Stimulated activated CD4-positive, alpha-beta T cell treated with anti-CD3 and anti-CD28 coated beads, TNF-alpha, amount 100 ng/mL, for 24 hours (primary cell): ENCODE data around the gene GDPD5.
A peak's percentile ranks its signal among the peaks of the same experiment; 100 is the strongest.
"Not testable (repeated sequence)": the region's sequence is repeated elsewhere in the genome, so short reads cannot be mapped to it uniquely, and the experiment has no call there.

ENCODE experiments used
- DNase-seq, 3 experiments: peaks; one replicate each; pipeline ENCODE4 v3.0.0-alpha.2; 2020; ENCODE audit warnings: low read depth in 3 of 3

GDPD5 gene

DNA sequence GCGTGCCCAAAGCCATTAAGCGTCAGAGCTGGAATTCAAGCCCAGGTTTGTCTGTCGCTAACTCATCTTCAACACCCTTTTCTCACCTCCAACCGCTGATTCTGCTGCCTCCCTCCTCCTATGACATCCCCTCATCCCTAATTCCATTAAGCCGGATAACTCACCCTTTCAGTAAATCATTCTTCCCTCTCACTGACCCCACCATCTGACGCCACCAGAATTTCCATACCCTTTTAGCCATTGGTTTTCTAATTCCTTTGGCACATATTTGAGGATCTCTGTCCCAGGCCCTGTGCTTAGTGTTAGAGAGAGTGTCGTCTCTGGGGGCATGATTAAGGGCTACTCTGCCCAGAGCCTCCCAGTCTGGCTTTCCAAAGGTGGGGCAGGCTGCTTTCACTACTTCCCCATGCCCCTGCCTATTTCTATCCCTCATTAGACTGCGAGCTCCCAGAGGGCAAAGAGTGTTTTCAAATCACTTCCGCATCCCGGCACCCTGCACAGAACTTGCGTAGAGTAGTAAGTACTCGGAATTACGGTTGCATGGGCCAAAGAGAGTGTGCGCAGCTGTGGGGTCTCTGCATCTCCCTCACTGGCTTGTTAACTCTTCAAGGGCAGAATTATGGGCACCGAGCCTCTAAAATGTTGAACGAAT is 96.6 kb downstream of the GDPD5 start:
- DNase-seq, result no peak

DNA sequence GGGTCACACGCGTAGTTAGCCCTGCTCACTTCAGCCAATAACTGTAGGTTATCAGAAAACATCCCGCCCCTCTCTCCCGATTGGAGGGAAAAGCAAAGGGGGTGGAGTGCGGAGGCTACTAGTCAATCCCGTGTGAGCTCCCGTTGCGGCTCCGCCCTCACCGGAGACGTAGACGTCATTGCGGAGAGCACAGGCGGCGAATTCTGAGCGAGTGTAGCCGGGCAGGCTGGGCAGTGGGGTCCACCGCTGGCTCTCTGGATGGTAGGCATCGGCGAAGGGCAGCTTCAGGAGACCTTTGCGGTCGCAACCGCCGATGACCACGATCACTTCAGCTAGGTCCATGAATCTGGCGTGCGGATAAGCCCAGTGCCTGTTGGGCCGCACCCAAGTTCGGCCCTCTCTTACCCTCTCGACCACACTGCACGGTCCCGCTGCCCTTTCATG is 97.4 kb downstream of the GDPD5 start:
- peak; percentile 34 to 75 (median 49) for DNase-seq

DNA sequence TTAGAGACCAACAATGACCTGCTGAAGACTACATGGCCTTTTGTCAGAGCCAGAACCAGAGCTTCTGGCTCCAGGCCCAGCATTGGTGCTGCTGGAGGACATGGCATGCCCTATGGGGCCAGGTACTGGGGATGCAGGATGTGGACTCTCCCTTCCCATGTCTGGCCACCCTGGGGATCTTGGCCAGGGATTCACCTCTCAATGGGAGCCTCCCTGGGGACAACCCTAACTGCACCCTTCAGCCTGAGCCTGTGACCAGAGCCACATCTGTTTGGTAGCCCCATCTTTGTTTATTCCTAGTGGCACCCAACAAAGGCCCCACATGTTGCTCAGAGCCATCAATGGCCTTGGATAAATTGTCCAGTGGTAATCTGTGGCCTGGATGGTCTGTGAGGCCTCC is 98.6 kb downstream of the GDPD5 start:
- no peak for DNase-seq

DNA sequence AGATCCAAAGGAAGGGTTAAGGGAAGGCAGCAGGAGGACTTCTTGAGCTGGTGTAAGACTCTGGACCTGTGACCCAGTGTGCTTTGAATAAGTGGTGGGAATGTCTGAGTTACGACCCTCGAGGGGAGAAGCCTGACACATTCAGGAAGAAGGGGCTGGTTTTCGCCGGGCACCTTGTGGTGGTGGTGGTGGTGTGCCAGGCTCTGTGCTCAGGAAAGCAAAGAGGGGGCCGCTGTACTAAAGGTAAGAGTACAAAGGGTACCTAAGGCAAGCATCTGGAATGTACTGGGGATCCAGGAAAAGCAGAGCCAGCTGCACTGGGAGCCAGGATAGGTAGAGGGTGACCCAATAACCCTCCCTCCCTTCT is 99.0 kb downstream of the GDPD5 start:
- no peak for DNase-seq

DNA sequence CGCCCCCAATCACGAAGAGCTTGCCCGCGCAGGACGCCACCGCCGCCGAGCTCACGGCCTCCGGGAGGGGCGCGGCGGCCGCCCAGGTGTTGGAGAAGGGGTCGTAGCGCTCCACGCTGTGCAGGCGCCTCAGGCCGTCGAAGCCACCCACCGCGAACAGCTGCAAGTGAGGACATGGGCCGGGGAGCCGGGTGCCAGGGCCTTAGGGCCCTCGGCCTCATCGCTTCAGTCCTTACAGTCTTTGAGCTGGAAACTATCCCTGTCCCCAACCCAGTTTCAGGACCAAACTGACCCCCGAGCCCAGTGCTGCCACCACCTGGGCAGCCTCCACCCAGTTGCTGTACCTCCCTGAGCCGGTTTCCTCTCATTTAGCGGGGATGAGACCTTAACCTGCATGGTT is 100.3 kb downstream of the GDPD5 start:
- DNase-seq, result no peak

DNA sequence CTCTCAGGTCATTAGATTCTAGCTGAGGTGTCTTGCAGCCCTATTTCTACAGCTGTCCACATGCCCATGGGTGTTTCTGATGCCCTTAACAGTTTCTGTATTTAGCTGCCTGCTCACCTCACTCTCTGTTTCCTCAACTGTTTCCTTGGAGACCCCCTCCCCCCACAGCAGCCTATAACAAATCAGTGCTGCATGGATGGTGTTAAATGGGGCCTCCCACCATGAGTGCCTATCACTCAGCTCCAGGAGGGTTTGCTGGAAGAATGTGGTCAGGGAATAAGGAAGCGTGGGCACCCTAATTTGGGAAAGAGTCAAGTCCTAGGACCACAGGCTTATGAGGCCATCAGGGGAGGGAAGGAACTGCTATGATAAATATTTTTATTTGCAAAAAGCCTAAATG is 101.3 kb downstream of the GDPD5 start:
- DNase-seq, result no peak

DNA sequence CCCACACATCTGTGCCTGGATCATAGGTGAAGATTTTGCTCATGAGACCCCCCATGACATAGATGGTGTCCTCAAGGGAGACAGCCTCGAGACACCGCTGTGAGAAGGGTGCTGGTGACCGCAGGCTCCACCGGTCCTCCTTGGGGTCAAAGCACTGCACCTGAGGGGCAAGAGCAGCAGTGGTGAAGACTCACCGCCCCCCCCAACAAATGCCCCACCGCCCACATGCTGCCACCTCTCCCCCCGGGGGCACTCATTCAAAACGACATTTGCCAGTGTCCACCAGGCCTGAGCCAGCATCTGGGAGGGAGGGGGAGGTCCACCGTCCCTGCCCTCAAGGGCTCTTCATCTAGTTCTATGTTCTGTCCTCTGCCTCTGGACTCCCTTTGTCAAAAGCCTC is 102.0 kb downstream of the GDPD5 start:
- DNase-seq, result no peak

DNA sequence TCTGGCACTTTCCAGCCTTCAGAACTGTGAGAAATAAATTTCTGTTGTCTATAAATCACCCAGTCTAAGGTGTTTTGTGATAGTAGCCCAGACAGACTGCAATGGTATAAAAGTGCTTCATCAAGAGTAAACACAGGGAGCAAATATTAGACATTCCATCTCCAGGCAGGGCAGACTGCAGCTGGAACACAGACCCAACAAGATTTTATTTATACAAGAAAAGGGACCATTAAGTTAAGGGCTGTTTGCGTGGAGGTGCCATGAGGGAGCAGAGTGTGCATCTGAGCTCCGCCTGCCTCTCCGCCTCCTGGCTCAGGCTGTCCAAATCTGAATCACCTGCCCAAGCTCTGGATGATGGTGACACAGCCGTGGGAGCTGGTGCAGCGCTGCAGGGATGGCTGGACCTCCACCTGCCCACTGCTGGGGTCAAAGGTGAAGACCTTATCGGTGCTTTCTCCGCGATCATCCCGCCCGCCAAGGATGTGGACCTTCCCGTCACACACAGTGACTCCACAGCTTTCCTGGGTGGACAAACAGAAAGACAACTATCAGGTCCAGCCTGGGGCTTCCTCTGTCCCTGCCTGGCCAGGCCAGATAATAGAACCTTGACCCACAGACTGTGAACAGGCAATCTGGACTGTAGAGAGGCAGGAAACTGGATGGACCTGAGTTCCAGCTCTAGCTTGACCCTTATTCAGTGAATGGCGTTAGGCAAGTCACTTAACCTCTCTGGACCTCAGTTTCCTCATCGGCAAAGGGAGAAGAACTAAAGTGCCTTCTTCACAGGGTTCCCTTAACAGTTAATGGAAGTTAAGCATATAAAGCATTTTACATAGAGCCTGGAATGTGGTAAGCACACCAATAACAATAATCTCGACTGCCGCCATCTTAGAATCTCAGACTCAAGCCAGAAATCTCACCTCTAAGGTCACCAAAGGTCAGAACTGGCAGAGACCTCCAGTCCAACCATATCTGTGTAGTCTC is 103.2 kb downstream of the GDPD5 start:
- DNase-seq, result no peak

DNA sequence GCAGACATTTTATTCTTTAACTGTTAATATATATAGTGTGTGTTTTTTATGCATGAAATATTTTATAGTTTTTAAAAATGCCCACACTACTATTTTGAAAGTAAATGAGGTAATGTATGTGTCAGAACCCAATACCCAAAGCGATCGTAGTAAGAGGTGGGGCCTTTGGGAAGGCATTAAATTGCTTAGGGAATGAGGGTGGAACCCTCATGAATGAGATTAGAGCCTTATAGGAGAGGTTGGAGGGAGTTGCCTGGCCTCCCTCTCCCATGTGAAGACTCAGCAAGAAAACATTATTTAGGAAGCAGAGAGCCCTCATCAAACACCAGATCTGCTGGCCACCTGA is 103.9 kb downstream of the GDPD5 start:
- no peak for DNase-seq

DNA sequence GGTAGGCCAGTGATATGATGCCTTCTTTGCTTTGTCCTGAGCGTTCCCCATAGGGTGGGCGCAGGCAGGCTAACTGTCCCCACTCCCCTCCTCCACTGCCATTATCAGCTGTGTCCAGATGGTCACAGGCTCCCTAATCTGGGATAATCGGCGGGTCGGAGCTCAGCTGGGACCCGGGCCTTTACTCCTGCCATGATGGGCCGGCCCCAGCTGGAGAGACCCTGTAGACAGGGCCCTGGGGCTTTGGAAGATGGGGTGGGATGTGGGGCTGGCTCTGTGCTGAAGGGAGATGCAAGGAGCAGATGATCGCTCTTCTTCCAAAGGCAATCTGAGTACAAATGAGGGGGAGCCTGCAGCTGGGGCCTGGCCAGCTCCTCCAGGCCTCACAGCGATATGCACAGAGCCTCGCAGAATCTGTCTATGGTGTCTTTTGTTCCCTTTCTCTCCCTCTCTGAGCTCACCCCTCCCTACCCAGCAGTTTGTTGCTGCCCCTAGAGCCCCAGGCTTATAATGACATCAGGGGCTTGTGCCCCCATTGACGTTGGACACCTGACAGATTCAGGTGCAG is 104.6 kb downstream of the GDPD5 start:
- no peak for DNase-seq

DNA sequence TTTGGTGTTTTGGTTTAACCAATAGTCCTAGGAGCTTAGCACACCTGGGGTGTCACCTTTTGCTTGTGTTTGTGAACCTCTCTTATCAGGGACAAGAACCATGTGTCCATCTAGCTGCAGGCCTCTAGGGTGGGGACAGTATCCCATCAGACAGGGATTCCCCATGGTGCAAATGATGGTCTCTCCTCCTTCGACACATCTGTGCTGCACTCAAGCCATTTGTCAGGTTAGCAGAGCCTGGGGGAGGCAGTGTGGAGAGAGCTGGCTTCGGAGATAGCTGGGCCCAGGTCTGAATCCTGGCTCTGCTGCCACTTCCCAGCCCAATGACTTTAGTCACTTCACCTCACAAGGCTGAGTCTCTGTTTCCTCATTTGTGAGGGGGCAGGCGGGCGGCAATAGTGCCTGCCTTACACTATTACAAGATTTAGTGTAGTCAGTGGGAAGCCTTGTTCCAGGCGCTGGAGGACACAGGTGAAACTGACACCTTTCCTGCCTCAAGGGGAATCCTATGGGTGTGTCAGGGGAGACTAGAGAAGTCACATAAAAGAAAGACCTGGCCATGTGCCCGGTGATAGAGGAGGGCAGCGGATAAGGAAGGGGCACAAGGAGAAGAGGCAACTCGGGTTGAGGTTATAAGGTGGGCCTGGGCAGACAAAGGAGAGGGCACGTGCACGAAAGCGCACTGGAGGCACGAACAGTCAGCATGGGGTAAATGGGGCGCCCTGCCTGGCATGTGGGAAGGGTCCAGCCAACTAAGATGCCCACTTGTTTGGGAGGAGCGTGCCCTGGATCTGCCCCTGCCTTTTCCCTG is 105.3 kb downstream of the GDPD5 start:
- DNase-seq, result no peak

DNA sequence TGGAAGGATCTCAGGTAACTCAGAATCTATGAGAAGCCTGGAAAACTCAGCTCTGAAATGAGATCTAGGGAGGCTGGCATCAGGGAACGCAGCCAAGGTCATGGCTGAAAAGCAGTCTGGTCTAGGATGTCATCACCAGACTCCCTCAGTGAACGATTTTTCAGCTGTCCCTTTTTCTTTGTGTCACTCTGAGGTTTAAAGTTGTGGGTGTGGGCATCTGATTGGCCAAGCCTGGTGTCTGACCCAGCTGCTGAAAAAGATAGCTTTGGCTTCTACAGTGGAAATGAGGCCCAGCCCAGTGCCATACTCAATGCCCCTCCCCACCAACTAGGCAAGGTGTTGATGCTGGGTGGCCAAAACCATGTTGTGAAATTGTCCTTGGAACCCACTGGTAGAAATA is 111.9 kb downstream of the GDPD5 start:
- DNase-seq, result no peak

DNA sequence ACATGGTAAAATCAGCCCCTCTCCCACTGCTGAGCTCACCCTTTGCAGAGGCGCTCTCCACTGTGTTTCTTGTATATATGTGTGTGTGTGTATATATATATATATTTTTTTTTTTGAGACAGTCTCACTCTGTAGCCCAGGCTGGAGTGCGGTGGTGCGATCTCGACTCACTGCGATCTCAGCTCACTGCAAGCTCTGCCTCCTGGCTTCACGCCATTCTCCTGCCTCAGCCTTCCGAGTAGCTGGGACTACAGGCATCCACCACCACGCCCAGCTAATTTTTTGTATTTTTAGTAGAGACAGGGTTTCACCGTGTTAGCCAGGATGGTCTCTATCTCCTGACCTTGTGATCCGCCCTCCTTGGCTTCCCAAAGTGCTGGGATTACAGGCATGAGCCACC is 112.6 kb downstream of the GDPD5 start:
- DNase-seq, result not testable (repeated sequence)

DNA sequence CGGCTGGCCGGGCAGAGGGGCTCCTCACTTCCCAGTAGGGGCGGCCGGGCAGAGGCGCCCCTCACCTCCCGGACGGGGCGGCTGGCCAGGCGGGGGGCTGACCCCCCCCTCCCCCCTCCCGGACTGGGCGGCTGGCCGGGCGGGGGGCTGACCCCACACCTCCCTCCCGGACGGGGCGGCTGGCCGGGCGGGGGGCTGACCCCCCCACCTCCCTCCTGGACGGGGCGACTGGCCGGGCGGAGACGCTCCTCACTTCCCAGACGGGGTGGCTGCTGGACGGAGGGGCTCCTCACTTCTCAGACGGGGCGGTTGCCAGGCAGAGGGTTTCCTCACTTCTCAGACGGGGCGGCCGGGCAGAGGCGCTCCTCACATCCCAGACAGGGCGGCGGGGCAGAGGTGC is 115.8 kb downstream of the GDPD5 start:
- DNase-seq, result not testable (repeated sequence)

DNA sequence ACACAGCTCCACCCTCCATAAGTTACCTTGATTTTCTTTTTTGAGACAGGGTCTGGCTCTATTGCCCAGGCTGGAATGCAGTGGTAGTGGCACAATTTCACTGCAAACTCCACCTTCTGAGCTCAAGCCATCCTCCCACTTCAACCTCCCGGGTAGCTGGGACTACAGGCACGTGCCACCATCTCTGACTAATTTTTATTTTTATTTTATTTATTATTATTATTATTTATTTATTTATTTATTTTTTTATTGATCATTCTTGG is 116.9 kb downstream of the GDPD5 start:
- no peak for DNase-seq

DNA sequence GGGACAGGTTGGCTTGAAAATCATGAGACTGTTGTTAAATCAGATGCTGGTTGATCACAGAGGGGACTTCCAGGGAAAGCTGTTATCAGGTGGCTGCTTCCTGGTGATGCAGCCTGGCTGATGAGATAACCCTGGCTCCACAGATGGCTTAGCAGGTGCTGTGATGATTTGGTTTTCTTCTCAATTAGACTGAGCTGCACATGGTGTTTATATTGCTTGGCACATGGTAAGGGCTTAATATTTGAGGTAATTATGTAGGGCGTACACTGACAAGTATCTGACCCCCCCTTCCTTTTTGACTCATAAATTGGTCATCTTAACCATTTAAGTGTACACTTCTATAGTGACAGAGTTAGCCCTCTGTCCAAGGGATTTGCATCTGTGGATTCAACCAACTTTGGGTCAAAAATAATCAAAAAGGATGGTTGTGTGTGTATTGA is 119.4 kb downstream of the GDPD5 start:
- DNase-seq, result no peak

DNA sequence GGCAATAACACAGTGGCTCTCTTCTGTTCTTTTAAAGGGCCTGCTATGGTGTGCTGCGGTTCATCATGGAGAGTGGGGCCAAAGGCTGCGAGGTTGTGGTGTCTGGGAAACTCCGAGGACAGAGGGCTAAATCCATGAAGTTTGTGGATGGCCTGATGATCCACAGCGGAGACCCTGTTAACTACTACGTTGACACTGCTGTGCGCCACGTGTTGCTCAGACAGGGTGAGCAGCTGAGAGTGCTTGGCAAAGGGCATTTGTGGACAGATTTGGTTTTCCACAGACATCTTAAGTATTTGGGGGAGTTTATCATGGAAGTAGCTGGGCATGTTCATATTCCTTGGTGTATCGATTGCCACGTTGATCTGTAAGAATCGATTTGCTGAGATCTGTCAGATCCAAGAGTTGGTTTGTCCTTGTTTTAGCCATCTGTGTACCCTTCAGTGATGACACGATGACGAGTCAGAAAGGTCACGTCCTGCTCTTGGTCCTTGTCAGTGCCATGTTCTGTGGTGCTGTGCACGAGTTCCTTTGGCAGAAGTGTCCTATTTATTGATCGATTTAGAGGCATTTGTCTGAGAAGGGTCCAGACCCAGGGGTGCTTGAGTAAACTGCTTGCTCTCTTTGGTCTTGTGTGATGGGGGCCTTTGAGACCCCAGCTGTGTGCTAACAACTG is 121.6 kb downstream of the GDPD5 start:
- no peak for DNase-seq

DNA sequence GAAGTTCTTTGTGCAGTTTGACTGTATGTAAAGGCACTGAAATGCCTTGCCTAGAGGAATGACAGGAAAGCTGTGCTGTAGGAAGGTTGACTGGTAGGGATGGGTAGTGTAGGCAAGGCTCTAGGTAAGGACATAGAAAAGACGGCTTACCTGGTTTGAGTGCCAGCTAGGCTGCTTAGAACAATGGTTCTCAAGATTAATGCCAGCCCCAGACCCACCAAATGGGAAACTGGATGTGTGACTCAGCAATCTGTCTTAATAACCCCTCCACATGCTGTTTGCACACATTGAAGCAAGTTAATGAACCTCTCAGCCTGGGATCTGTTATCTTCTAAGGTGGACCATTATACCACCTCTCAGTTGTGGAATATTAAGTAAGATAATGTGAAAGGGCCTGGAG is 122.7 kb downstream of the GDPD5 start:
- DNase-seq, result no peak

DNA sequence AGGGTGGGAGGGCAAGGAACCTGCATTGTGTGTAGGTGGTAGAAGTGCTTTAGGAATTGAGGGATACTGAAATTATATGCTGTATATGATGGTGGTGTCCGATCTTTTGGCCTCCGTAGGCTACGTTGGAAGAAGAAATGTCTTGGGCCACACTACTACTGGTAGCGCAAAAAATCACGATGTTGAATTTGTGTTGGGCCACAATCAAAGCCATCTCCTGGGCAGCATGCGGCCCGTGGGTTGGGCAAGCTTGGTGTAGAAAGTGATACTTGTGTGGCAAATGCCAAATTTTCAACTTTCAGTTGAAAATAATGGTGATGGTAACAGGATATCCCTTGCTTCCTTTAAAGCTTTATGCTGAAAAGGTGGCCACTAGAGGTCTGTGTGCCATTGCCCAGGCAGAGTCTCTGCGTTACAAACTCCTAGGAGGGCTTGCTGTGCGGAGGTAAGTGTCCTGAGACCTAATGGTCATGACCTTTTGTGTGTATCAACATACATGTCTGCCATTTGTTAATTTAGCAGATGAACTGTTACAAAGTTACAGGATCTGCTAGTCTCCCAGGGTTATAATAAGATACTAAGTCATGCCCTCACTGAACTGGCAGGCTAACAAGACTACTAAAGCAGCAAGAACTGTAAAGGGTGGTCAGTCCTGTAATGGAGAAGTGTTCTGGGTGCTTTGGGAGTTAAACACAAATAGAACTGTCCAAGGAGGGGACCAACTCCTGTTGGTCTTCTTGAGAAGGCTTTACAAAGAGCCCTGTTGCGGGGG is 123.6 kb downstream of the GDPD5 start:
- DNase-seq, result no peak

DNA sequence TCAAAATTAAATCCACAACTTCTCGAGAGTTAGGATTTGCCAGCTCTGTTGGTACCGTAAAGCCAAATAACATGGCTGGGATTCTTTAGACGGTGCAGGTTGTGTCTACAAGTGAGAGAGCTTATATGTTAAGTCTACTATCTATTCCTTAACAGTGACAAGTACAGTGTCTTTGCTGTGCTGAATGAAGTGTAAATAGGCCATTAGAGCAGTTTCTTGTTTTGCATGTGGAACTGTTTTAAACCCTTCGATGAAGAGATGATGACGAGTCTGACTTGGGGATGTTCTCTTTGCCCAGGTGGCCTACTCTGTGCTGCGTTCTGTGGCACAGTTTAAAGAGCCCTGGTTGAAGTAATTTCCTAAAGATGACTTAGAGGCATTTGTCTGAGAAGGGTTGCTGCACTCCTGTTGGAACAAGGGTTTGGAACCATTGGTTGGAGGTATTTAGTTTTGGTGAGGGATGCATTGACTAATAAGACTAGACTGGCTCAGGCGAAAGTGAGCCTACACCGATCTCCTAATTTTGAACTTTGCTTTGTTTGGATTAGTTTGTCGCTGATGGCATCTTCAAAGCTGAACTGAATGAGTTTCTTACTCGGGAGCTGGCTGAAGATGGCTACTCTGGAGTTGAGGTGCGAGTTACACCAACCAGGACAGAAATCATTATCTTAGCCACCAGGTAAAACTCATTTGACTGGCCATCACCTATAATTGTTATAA is 125.4 kb downstream of the GDPD5 start:
- DNase-seq, result no peak
